Neural progenitor cell (in vitro differentiated cells): ENCODE results near the gene ZDHHC19. TPM values are rescaled to one million over a fixed set of nuclear protein-coding genes. Genes with fewer than 3 reads are reported as not detected.

Experiments used
- DNase-seq: peaks from one replicate; pipeline ENCODE4 v3.0.0-alpha.2; 2016; ENCODE audit warnings: low spot score
- H2AFZ ChIP-seq: fragments of 200-600 bp; sonication (generic); replicated peaks from 2 replicates; pipeline ENCODE4 v1.6.1; 2016; ENCODE audit warnings: antibody characterized with exemption
- H3F3A ChIP-seq: fragments of 200-600 bp; sonication (generic); 2 replicates; pipeline ENCODE4 v1.6.1; 2016; ENCODE audit warnings: antibody characterized with exemption, low read depth
- H3K27ac ChIP-seq: fragments of 200-600 bp; sonication (generic); 2 replicates; pipeline ENCODE4 v1.5.1; 2016; ENCODE audit warnings: mild to moderate bottlenecking
- H3K27me3 ChIP-seq: fragments of 200-600 bp; sonication (generic); 2 replicates; pipeline ENCODE4 v1.6.1; 2016; ENCODE audit warnings: mild to moderate bottlenecking, moderate library complexity
- H3K36me3 ChIP-seq: fragments of 200-600 bp; sonication (generic); 2 replicates; pipeline ENCODE4 v1.5.1; 2016
- H3K4me1 ChIP-seq: fragments of 200-600 bp; sonication (generic); 2 replicates; pipeline ENCODE4 v1.6.1; 2016; ENCODE audit warnings: mixed run types
- H3K4me2 ChIP-seq: fragments of 200-600 bp; sonication (generic); 2 replicates; pipeline ENCODE4 v1.6.1; 2016
- H3K4me3 ChIP-seq: fragments of 200-600 bp; sonication (generic); 2 replicates; pipeline ENCODE4 v1.5.1; 2016
- H3K79me2 ChIP-seq: fragments of 200-600 bp; sonication (generic); 2 replicates; pipeline ENCODE4 v1.6.1; 2016; ENCODE audit warnings: low read depth
- H3K9ac ChIP-seq: fragments of 200-600 bp; sonication (generic); 2 replicates; pipeline ENCODE4 v1.6.1; 2016
- H3K9me3 ChIP-seq: fragments of 200-600 bp; sonication (generic); 2 replicates; pipeline ENCODE4 v1.5.1; 2016; ENCODE audit warnings: low read depth
- H4K20me1 ChIP-seq: fragments of 200-600 bp; sonication (generic); 2 replicates; pipeline ENCODE4 v1.6.1; 2016; ENCODE audit warnings: low read depth
- H3K27ac Mint-ChIP-seq: 3 replicates; pipeline ENCODE4 v1.8.0; 2021; ENCODE audit warnings: mixed read lengths
- H3K27me3 Mint-ChIP-seq: 2 replicates; pipeline ENCODE4 v1.8.0; 2022; ENCODE audit warnings: low read depth, mild to moderate bottlenecking, inconsistent platforms, moderate library complexity, mixed read lengths; ENCODE audit not compliant: insufficient read depth
- H3K36me3 Mint-ChIP-seq: 3 replicates; pipeline ENCODE4 v1.8.0; 2021; ENCODE audit warnings: mixed read lengths
- H3K4me1 Mint-ChIP-seq: 3 replicates; pipeline ENCODE4 v1.8.0; 2021; ENCODE audit warnings: mixed read lengths
- H3K4me3 Mint-ChIP-seq: 3 replicates; pipeline ENCODE4 v1.8.0; 2021; ENCODE audit warnings: mild to moderate bottlenecking, moderate library complexity, mixed read lengths
- H3K9me3 Mint-ChIP-seq: 3 replicates; pipeline ENCODE4 v1.8.0; 2020; ENCODE audit warnings: mixed read lengths
- EZH2 ChIP-seq: fragments of 200-600 bp; sonication (generic); IDR thresholded peaks from 2 replicates; pipeline ENCODE4 v1.6.1; 2017; ENCODE audit warnings: antibody characterized with exemption, mild to moderate bottlenecking, moderate library complexity
- EZH2phosphoT487 ChIP-seq: fragments of 200-600 bp; sonication (generic); IDR thresholded peaks from 2 replicates; pipeline ENCODE4 v1.6.1; 2017; ENCODE audit warnings: antibody characterized with exemption
- total RNA-seq: library from RNA; depleted of rRNA; stranded (reverse); fragments of >200 nt; gene quantifications from 2 replicates; pipeline ENCODE4 v1.2.3, GENCODE V29; 2015; ENCODE audit warnings: low replicate concordance
- TF ChIP-seq, protein P1 (sequence below): fragments of 200-600 bp; sonication (generic); IDR thresholded peaks from 2 replicates; pipeline ENCODE4 v1.5.1; 2017; ENCODE audit warnings: antibody characterized with exemption, mild to moderate bottlenecking

The ZDHHC19 gene
- total RNA-seq, 1 donor from 2014 or later, result not detected

DNA sequence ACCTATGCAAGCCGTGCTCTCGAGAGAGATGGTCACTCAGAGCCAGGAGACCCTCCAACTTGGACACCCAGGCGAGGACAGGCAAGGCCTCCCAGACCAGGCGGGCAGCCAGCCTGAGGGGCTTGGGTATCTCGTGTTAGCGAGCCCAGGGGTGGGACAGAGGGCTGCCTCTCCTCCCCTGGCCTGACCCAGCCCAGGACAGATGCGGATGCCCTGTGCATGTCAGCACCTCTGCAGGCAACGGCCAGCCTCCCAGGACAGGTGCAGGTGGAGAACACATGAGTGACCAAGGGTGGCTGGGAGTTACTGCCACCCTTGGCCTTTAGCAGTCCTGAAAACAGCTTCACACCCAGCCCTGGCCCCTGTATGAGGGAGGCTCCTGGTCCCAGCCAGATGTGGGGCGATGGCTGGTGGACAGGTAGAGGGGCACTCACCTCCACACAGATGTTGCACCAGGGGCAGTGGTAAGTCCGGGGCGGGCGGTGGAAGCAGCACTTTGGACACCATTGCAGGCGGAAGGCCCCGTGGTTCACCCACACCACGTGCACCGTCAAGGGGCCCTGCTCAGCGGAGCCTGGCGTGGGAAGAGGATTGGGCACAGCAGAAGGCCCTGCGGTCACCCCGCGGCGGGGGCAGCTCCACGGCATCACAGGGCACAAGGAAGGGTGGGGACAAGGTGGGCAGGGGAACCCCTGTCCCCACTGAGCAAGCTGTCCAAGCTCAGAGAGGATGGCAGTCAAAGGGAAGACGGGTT lies 2.1 kb downstream of the ZDHHC19 start:
- Mint-ChIP-seq H3K4me3 (no peak overlapping the region), H3K4me1 (peaks cover 12% of the 10 kb centered on the region), H3K27me3 (peaks cover 6% of the 10 kb centered on the region), H3K27ac (no peak overlapping the region), H3K36me3 (no peaks in the 10 kb centered on the region), H3K9me3 (peaks cover 4% of the 10 kb centered on the region)
- no peaks in the 10 kb centered on the region for H3K79me2 ChIP-seq
- H3K4me1 ChIP-seq, result no peaks in the 10 kb centered on the region
- H3K36me3 ChIP-seq, result no peaks in the 10 kb centered on the region
- H3K4me3 ChIP-seq, result no peak overlapping the region
- no peak overlapping the region for H3K27ac ChIP-seq
- TF ChIP-seq EZH2 (no peak), EZH2phosphoT487 (no peak)
- TF ChIP-seq, protein P1, sequence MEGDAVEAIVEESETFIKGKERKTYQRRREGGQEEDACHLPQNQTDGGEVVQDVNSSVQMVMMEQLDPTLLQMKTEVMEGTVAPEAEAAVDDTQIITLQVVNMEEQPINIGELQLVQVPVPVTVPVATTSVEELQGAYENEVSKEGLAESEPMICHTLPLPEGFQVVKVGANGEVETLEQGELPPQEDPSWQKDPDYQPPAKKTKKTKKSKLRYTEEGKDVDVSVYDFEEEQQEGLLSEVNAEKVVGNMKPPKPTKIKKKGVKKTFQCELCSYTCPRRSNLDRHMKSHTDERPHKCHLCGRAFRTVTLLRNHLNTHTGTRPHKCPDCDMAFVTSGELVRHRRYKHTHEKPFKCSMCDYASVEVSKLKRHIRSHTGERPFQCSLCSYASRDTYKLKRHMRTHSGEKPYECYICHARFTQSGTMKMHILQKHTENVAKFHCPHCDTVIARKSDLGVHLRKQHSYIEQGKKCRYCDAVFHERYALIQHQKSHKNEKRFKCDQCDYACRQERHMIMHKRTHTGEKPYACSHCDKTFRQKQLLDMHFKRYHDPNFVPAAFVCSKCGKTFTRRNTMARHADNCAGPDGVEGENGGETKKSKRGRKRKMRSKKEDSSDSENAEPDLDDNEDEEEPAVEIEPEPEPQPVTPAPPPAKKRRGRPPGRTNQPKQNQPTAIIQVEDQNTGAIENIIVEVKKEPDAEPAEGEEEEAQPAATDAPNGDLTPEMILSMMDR, result no peak
- H3K27me3 ChIP-seq, result peaks cover 24% of the 10 kb centered on the region
- no peak overlapping the region for H3K9ac ChIP-seq
- H3K4me2 ChIP-seq, result no peak overlapping the region
- H3F3A ChIP-seq, result peaks cover 14% of the 10 kb centered on the region
- H2AFZ ChIP-seq, result no peak overlapping the region
- H4K20me1 ChIP-seq, result no peaks in the 10 kb centered on the region
- no peaks in the 10 kb centered on the region for H3K9me3 ChIP-seq
- no peak for DNase-seq

DNA sequence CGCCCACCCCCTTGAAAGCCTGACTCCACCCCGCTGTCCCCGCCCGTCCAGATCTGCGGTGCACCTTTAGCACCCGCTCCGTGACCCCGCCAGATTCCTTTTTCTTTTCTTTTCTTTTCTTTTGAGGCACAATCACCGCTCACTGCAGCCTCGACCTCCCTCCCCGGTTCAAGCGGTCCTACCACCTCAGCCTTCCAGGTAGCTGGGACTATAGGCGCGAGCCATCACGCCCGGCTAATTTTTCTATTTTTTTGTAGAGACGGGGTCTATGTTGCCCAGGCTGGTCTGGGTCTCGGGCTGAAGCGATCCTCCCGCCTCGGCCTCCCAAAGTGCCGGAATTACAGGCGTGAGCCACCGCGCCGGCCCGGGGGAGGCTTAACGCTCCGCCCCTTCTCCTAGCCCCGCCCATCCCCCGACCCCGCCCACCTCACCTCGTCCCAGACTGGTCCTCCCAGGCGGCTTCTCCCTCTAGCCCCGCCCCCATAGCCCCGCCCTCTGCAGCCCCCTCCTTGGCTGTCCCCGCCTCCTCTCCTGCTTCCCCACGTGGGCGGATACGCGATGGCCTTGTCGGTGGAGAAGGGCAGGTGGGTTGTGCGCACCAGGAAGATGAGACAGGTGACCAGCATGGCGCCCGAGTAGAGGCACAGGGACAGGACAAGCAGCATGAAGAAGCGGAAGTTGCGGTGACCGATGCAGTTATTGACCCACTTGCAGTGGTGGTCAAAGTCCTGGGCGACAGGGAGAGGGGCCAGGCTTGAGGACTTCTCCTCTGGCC lies 3.2 kb downstream of the ZDHHC19 start:
- H3K9ac ChIP-seq, result no peak overlapping the region
- no peaks in the 10 kb centered on the region for H3K36me3 ChIP-seq
- peak overlapping the region; percentile 46 for H3K4me3 ChIP-seq
- DNase-seq, result peak; percentile 77
- no peak overlapping the region for H2AFZ ChIP-seq
- Mint-ChIP-seq H3K27me3 (peaks cover 6% of the 10 kb centered on the region), H3K36me3 (no peaks in the 10 kb centered on the region), H3K27ac (no peak overlapping the region), H3K4me3 (peak overlapping the region; percentile 80), H3K9me3 (peaks cover 4% of the 10 kb centered on the region), H3K4me1 (peaks cover 9% of the 10 kb centered on the region)
- H3K4me2 ChIP-seq, result peak overlapping the region; percentile 56
- H3K27me3 ChIP-seq, result peaks cover 24% of the 10 kb centered on the region
- no peaks in the 10 kb centered on the region for H3K79me2 ChIP-seq
- H4K20me1 ChIP-seq, result no peaks in the 10 kb centered on the region
- no peaks in the 10 kb centered on the region for H3K9me3 ChIP-seq
- no peaks in the 10 kb centered on the region for H3K4me1 ChIP-seq
- TF ChIP-seq EZH2phosphoT487, result no peak
- no peak for TF ChIP-seq EZH2
- TF ChIP-seq, protein P1, result no peak
- no peak overlapping the region for H3K27ac ChIP-seq
- H3F3A ChIP-seq, result peaks cover 14% of the 10 kb centered on the region

DNA sequence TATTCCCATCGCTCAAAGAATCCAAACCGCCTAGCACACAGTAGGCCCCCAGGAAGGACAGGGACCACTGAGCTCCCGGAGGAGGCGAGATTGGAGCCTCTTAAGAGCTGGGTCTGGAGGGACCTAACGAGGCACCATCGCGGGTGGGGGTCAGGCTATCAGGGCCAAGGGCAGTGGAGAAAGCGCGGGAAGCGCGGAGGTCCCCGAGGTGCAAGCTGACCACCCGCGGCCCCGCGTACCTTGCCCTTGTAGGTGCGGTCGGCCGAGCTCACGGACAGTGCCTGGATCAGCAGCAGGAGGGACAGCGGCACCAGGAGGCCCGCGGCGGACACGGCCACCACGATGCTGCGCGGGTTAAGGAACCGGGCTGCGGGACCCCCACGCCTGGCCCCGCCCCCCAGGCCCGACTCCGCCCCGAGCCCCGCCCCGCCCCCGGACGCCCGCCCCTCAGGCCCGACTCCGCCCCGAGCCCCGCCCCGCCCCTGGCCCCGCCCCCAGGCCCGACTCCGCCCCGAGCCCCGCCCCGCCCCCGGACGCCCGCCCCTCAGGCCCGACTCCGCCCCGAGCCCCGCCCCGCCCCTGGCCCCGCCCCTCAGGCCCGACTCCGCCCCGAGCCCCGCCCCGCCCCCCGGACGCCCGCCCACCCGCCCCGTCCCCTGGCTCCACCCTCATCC lies 3.9 kb downstream of the ZDHHC19 start:
- Histone ChIP-seq H3F3A (peaks cover 14% of the 10 kb centered on the region), H3K27me3 (peaks cover 24% of the 10 kb centered on the region), H3K4me3 (peak overlapping the region; percentile 47), H3K4me1 (no peaks in the 10 kb centered on the region), H2AFZ (peak overlapping the region; percentile 94), H3K27ac (no peak overlapping the region), H4K20me1 (no peaks in the 10 kb centered on the region), H3K9ac (no peak overlapping the region), H3K79me2 (no peaks in the 10 kb centered on the region), H3K36me3 (no peaks in the 10 kb centered on the region), H3K9me3 (no peaks in the 10 kb centered on the region), H3K4me2 (peak overlapping the region; percentile 74)
- Mint-ChIP-seq H3K27me3 (peaks cover 2% of the 10 kb centered on the region), H3K4me1 (peaks cover 14% of the 10 kb centered on the region), H3K36me3 (no peaks in the 10 kb centered on the region), H3K9me3 (peaks cover 4% of the 10 kb centered on the region), H3K4me3 (peak overlapping the region; percentile 69), H3K27ac (no peak overlapping the region)
- DNase-seq, result peak; percentile 71
- TF ChIP-seq EZH2 (peak; percentile 11), EZH2phosphoT487 (no peak)
